H9 (cell line): Measurements from ENCODE around the gene RS1. TPM values are rescaled to one million over a fixed set of nuclear protein-coding genes. Genes with fewer than 3 reads are reported as not detected.

Source experiments
- DNase-seq: peaks from one replicate; pipeline ENCODE4 v3.0.0-alpha.2; 2017
- H2AFZ ChIP-seq: one replicate; pipeline ENCODE4 v1.6.1; 2013; ENCODE audit warnings: mild to moderate bottlenecking, low read length, control low read depth, moderate library complexity
- H2AK5ac ChIP-seq: 2 replicates; pipeline ENCODE4 v1.6.1; 2013; ENCODE audit warnings: low read length, control low read depth, mixed read lengths; ENCODE audit not compliant: insufficient read length
- H2BK120ac ChIP-seq: one replicate; pipeline ENCODE4 v1.6.1; 2013; ENCODE audit warnings: low read depth, mild to moderate bottlenecking, low read length, control low read depth, inconsistent platforms; ENCODE audit not compliant: poor library complexity, severe bottlenecking
- H2BK12ac ChIP-seq: 2 replicates; pipeline ENCODE4 v1.6.1; 2013; ENCODE audit warnings: low read length, control low read depth, mixed read lengths, low read depth; ENCODE audit not compliant: insufficient read length
- H2BK15ac ChIP-seq: 2 replicates; pipeline ENCODE4 v1.6.1; 2013; ENCODE audit warnings: low read depth, low read length, control low read depth
- H2BK20ac ChIP-seq: one replicate; pipeline ENCODE4 v1.6.1; 2013; ENCODE audit warnings: low read depth, mild to moderate bottlenecking, low read length, control low read depth, inconsistent platforms; ENCODE audit not compliant: poor library complexity, severe bottlenecking
- H2BK5ac ChIP-seq: 2 replicates; pipeline ENCODE4 v1.6.1; 2013; ENCODE audit warnings: low read length, control low read depth, mixed read lengths; ENCODE audit not compliant: insufficient read length
- H3K14ac ChIP-seq: 2 replicates; pipeline ENCODE4 v1.6.1; 2013; ENCODE audit warnings: low read length, control low read depth; ENCODE audit not compliant: insufficient read depth
- H3K18ac ChIP-seq: 2 replicates; pipeline ENCODE4 v1.6.1; 2013; ENCODE audit warnings: low read depth, mild to moderate bottlenecking, mixed read lengths, low read length, control low read depth; ENCODE audit not compliant: insufficient read length
- H3K23ac ChIP-seq: 2 replicates; pipeline ENCODE4 v1.6.1; 2013; ENCODE audit warnings: low read length, control low read depth, mixed read lengths, low read depth; ENCODE audit not compliant: insufficient read length
- H3K23me2 ChIP-seq: 2 replicates; pipeline ENCODE4 v1.6.1; 2013; ENCODE audit warnings: low read depth, mild to moderate bottlenecking, mixed read lengths, low read length, control low read depth; ENCODE audit not compliant: insufficient read length, poor library complexity, severe bottlenecking
- H3K27ac ChIP-seq: 2 replicates; pipeline ENCODE4 v1.5.1; 2013; ENCODE audit warnings: low read length, control low read depth, mixed read lengths, low read depth; ENCODE audit not compliant: insufficient read length
- H3K27me3 ChIP-seq: 2 replicates; pipeline ENCODE4 v1.6.1; 2013; ENCODE audit warnings: low read length, control low read depth, inconsistent platforms; ENCODE audit not compliant: insufficient read depth
- H3K4ac ChIP-seq: 2 replicates; pipeline ENCODE4 v1.6.1; 2013; ENCODE audit warnings: low read depth, mild to moderate bottlenecking, control low read depth, inconsistent platforms, low read length, moderate library complexity
- H3K4me1 ChIP-seq: 2 replicates; pipeline ENCODE4 v1.6.1; 2013; ENCODE audit warnings: low read length, control low read depth, inconsistent platforms; ENCODE audit not compliant: insufficient read depth
- H3K4me2 ChIP-seq: 2 replicates; pipeline ENCODE4 v1.6.1; 2013; ENCODE audit warnings: low read length, control low read depth, mixed read lengths; ENCODE audit not compliant: insufficient read length, insufficient read depth
- H3K56ac ChIP-seq: 2 replicates; pipeline ENCODE4 v1.6.1; 2013; ENCODE audit warnings: low read depth, mild to moderate bottlenecking, mixed read lengths, low read length, control low read depth; ENCODE audit not compliant: insufficient read length
- H3K79me1 ChIP-seq: 2 replicates; pipeline ENCODE4 v1.6.1; 2013; ENCODE audit warnings: low read depth, mild to moderate bottlenecking, moderate library complexity, low read length, control low read depth, inconsistent platforms; ENCODE audit not compliant: insufficient read depth, poor library complexity, severe bottlenecking
- H3K79me2 ChIP-seq: 2 replicates; pipeline ENCODE4 v1.6.1; 2013; ENCODE audit warnings: low read length, control low read depth, inconsistent platforms; ENCODE audit not compliant: insufficient read depth
- H3K9ac ChIP-seq: 2 replicates; pipeline ENCODE4 v1.6.1; 2013; ENCODE audit warnings: low read length, control low read depth, mixed read lengths; ENCODE audit not compliant: insufficient read length; ENCODE audit errors: extremely low read depth
- H3K9me3 ChIP-seq: one replicate; pipeline ENCODE4 v1.6.1; 2013; ENCODE audit warnings: low read depth, low read length, inconsistent platforms; ENCODE audit not compliant: control insufficient read depth
- H3T11ph ChIP-seq: one replicate; pipeline ENCODE4 v1.6.1; 2013; ENCODE audit warnings: mild to moderate bottlenecking, low read length, control low read depth, inconsistent platforms
- H4K20me1 ChIP-seq: one replicate; pipeline ENCODE4 v1.6.1; 2013; ENCODE audit not compliant: control insufficient read depth, insufficient read length, insufficient read depth
- H4K5ac ChIP-seq: 2 replicates; pipeline ENCODE4 v1.6.1; 2013; ENCODE audit warnings: low read depth, mild to moderate bottlenecking, mixed read lengths, low read length, control low read depth; ENCODE audit not compliant: insufficient read length
- H4K8ac ChIP-seq: replicated peaks from 2 replicates; pipeline ENCODE4 v1.6.1; 2013; ENCODE audit warnings: low read length, control low read depth, mixed read lengths, low read depth; ENCODE audit not compliant: insufficient read length
- H4K91ac ChIP-seq: 2 replicates; pipeline ENCODE4 v1.6.1; 2013; ENCODE audit warnings: low read depth, mild to moderate bottlenecking, moderate library complexity, mixed read lengths, low read length, control low read depth; ENCODE audit not compliant: insufficient read length
- H3K27ac Mint-ChIP-seq, 3 experiments: 2 replicates in 2 of 3; 3 replicates in 1 of 3; pipeline ENCODE4 v1.8.0; 2020 to 2021; ENCODE audit warnings: mixed read lengths in 3 of 3, mild to moderate bottlenecking in 1 of 3, moderate library complexity in 1 of 3
- H3K27me3 Mint-ChIP-seq: 2 replicates; pipeline ENCODE4 v1.8.0; 2021; ENCODE audit warnings: low read depth, mild to moderate bottlenecking, moderate library complexity, mixed read lengths
- H3K36me3 Mint-ChIP-seq, 3 experiments: 2 replicates in 2 of 3; 3 replicates in 1 of 3; pipeline ENCODE4 v1.8.0; 2020 to 2021; ENCODE audit warnings: low read depth in 3 of 3, mixed read lengths in 3 of 3; ENCODE audit not compliant: insufficient read depth in 1 of 3
- H3K4me1 Mint-ChIP-seq, 2 experiments: 2 replicates each; pipeline ENCODE4 v1.8.0; 2020; ENCODE audit warnings: mixed read lengths in 2 of 2
- H3K4me3 Mint-ChIP-seq, 2 experiments: 2 replicates in 1 of 2; 3 replicates in 1 of 2; pipeline ENCODE4 v1.8.0; 2020 to 2021; ENCODE audit warnings: mild to moderate bottlenecking in 2 of 2, mixed read lengths in 2 of 2, moderate library complexity in 1 of 2
- H3K9me3 Mint-ChIP-seq, 2 experiments: 2 replicates in 1 of 2; 3 replicates in 1 of 2; pipeline ENCODE4 v1.8.0; 2020; ENCODE audit warnings: mild to moderate bottlenecking in 2 of 2, mixed read lengths in 2 of 2, moderate library complexity in 1 of 2
- CTCF ChIP-seq: fragments of 200-600 bp; sonication (generic); conservative IDR thresholded peaks from 3 replicates; pipeline ENCODE4 v1.8.0; 2021; ENCODE audit warnings: antibody characterized with exemption, mild to moderate bottlenecking
- WGBS: extraction: QIAGEN DNeasy Blood & Tissue Kit; methylation state at CpG from one replicate; pipeline ENCODE4 v1.1.7; 2013; ENCODE audit warnings: missing lambda C conversion rate, low lambda C conversion rate, mixed read lengths; ENCODE audit not compliant: insufficient read length; ENCODE audit errors: extremely low coverage; 5-methylcytosine and 5-hydroxymethylcytosine counted together
- total RNA-seq: library from RNA; stranded (reverse); gene quantifications from 2 replicates; pipeline ENCODE4 v1.2.1, GENCODE V29; 2021

The RS1 gene
- total RNA-seq, 1 experiment from 2014 or later = not detected

GRCh38 chrX:18647621-18648020, 24.3 kb downstream of the RS1 start:
- Histone ChIP-seq H3K9ac (no peak overlapping the region), H4K20me1 (no peaks in the 10 kb centered on the region), H3K18ac (no peak overlapping the region), H3K23ac (no peak overlapping the region), H2BK12ac (no peak overlapping the region), H2AFZ (no peak overlapping the region), H3K27me3 (no peaks in the 10 kb centered on the region), H2BK15ac (no peak overlapping the region), H3K4me1 (no peaks in the 10 kb centered on the region; the same call in 1 of the 2 replicates), H3K9me3 (peaks cover 28% of the 10 kb centered on the region), H3K4me2 (no peak overlapping the region), H4K91ac (no peak overlapping the region), H4K8ac (no peak overlapping the region), H4K5ac (no peak overlapping the region), H3K79me1 (no peaks in the 10 kb centered on the region), H3K27ac (no peak overlapping the region), H2BK5ac (no peak overlapping the region), H3K23me2 (no peaks in the 10 kb centered on the region), H3K14ac (no peak overlapping the region), H3K79me2 (no peaks in the 10 kb centered on the region), H3T11ph (no peak overlapping the region), H2BK20ac (no peak overlapping the region), H3K56ac (no peak overlapping the region), H3K4ac (no peak overlapping the region), H2BK120ac (no peak overlapping the region), H2AK5ac (no peak overlapping the region)
- peaks cover 10 to 17% of the 10 kb centered on the region in 2 experiments for H3K4me1 Mint-ChIP-seq
- peaks cover 80 to 88% of the 10 kb centered on the region in 2 experiments for H3K9me3 Mint-ChIP-seq
- H3K27ac Mint-ChIP-seq = 0 out of 7 replicates have a peak overlapping the region, but pooled peaks of 1 of the 3 experiments have one; percentile 22
- peaks cover 6% of the 10 kb centered on the region for H3K27me3 Mint-ChIP-seq
- no peak for TF ChIP-seq CTCF
- DNase-seq = no peak
- peaks cover 0 to 7% (median 2%) of the 10 kb centered on the region in 3 experiments; a peak in 5 of 7 replicates for H3K36me3 Mint-ChIP-seq
- no CpG with 5 or more reads among the region's 4 CpGs for WGBS
- no peak overlapping the region for H3K4me3 Mint-ChIP-seq
